HEK293 (cell line): ENCODE data around the gene ANKRD33.

Experiments used
- CTCF ChIA-PET: fragments of 350-600 bp; formaldehyde crosslinking; extraction: SDS; loops from one replicate; lab custom pipeline; 2021; ENCODE audit warnings: antibody characterized with exemption; lab: Yijun Ruan, JAX
- POLR2A ChIA-PET: fragments of 300-600 bp; formaldehyde crosslinking; extraction: SDS; loops from one replicate; lab custom pipeline; 2020; ENCODE audit warnings: antibody characterized with exemption, inconsistent platforms; lab: Yijun Ruan, JAX
- H3K27ac ChIP-seq: fragments of 200-500 bp; sonication (Bioruptor generic); 2 replicates; pipeline ENCODE4 v1.5.1; 2014; ENCODE audit warnings: low read depth, low read length, control low read depth, inconsistent platforms; ENCODE audit errors: extremely low read depth
- H3K36me3 ChIP-seq, 2 experiments: fragments of 200-500 bp in 1 of 2; sonication (Bioruptor generic) in 1 of 2; 1 replicate in 1 of 2; 2 replicates in 1 of 2; pipeline ENCODE4 v1.5.1; 2014 to 2017; ENCODE audit warnings: inconsistent platforms in 2 of 2, low read length in 2 of 2; ENCODE audit not compliant: control insufficient read depth in 2 of 2, insufficient read depth in 1 of 2
- H3K4me1 ChIP-seq: fragments of 200-500 bp; sonication (Bioruptor generic); 2 replicates; pipeline ENCODE4 v1.5.1; 2014; ENCODE audit warnings: mild to moderate bottlenecking, low read length, inconsistent platforms; ENCODE audit not compliant: control insufficient read depth, insufficient read depth
- H3K4me3 ChIP-seq: 2 replicates; pipeline ENCODE4 v1.5.1; 2011; ENCODE audit warnings: low read depth, mild to moderate bottlenecking, control low read depth, low read length, moderate library complexity
- H3K9me3 ChIP-seq: fragments of 200-500 bp; sonication (Bioruptor generic); 2 replicates; pipeline ENCODE4 v1.5.1; 2014; ENCODE audit warnings: low read depth, low read length, inconsistent platforms; ENCODE audit not compliant: control insufficient read depth, insufficient read depth
- INSM2 ChIP-seq: fragments of 450-650 bp; formaldehyde crosslinking; IDR thresholded peaks from 2 replicates; pipeline ENCODE4 v1.5.1; 2016; ENCODE audit warnings: missing biosample characterization, missing genetic modification characterization
- MZF1 ChIP-seq: fragments of 450-650 bp; formaldehyde crosslinking; IDR thresholded peaks from 2 replicates; pipeline ENCODE4 v1.5.1; 2017; ENCODE audit warnings: missing biosample characterization, missing genetic modification characterization, borderline replicate concordance
- OVOL3 ChIP-seq: fragments of 450-650 bp; formaldehyde crosslinking; IDR thresholded peaks from 2 replicates; pipeline ENCODE4 v1.5.1; 2016; ENCODE audit warnings: missing biosample characterization, missing genetic modification characterization
- REPIN1 ChIP-seq: fragments of 450-650 bp; formaldehyde crosslinking; IDR thresholded peaks from 2 replicates; pipeline ENCODE4 v1.5.1; 2017; ENCODE audit warnings: missing biosample characterization, missing genetic modification characterization, low read depth
- SP3 ChIP-seq: fragments of 450-650 bp; formaldehyde crosslinking; IDR thresholded peaks from 2 replicates; pipeline ENCODE4 v1.5.1; 2016; ENCODE audit warnings: missing biosample characterization, missing genetic modification characterization
- YY2 ChIP-seq: fragments of 450-650 bp; formaldehyde crosslinking; IDR thresholded peaks from 2 replicates; pipeline ENCODE4 v1.5.1; 2016; ENCODE audit warnings: missing biosample characterization, missing genetic modification characterization
- ZBTB10 ChIP-seq: fragments of 450-650 bp; formaldehyde crosslinking; IDR thresholded peaks from 2 replicates; pipeline ENCODE4 v1.5.1; 2016; ENCODE audit warnings: missing biosample characterization, missing genetic modification characterization
- ZFP41 ChIP-seq: fragments of 450-650 bp; formaldehyde crosslinking; IDR thresholded peaks from 2 replicates; pipeline ENCODE4 v1.5.1; 2016; ENCODE audit warnings: missing biosample characterization, missing genetic modification characterization, borderline replicate concordance
- ZNF10 ChIP-seq: fragments of 450-650 bp; formaldehyde crosslinking; IDR thresholded peaks from 2 replicates; pipeline ENCODE4 v1.5.1; 2017; ENCODE audit warnings: missing biosample characterization, missing genetic modification characterization
- ZNF169 ChIP-seq: fragments of 450-650 bp; formaldehyde crosslinking; IDR thresholded peaks from 2 replicates; pipeline ENCODE4 v1.5.1; 2016; ENCODE audit warnings: missing biosample characterization, missing genetic modification characterization
- ZNF248 ChIP-seq: fragments of 450-650 bp; formaldehyde crosslinking; IDR thresholded peaks from 2 replicates; pipeline ENCODE4 v1.5.1; 2017; ENCODE audit warnings: missing biosample characterization, missing genetic modification characterization
- ZNF341 ChIP-seq: fragments of 450-650 bp; formaldehyde crosslinking; IDR thresholded peaks from 2 replicates; pipeline ENCODE4; 2016; ENCODE audit warnings: low read depth, missing biosample characterization, missing genetic modification characterization
- ZNF350 ChIP-seq: fragments of 450-650 bp; formaldehyde crosslinking; IDR thresholded peaks from 2 replicates; pipeline ENCODE4 v1.5.0; 2017; ENCODE audit warnings: missing biosample characterization, mild to moderate bottlenecking, missing genetic modification characterization
- ZNF391 ChIP-seq: fragments of 450-650 bp; formaldehyde crosslinking; IDR thresholded peaks from 2 replicates; pipeline ENCODE4 v1.5.1; 2016; ENCODE audit warnings: low read depth, missing biosample characterization, missing genetic modification characterization, borderline replicate concordance
- ZNF394 ChIP-seq: fragments of 450-650 bp; formaldehyde crosslinking; IDR thresholded peaks from 2 replicates; pipeline ENCODE4 v1.5.1; 2016; ENCODE audit warnings: missing biosample characterization, missing genetic modification characterization, mild to moderate bottlenecking, moderate library complexity, borderline replicate concordance
- ZNF558 ChIP-seq: fragments of 450-650 bp; formaldehyde crosslinking; IDR thresholded peaks from 2 replicates; pipeline ENCODE4 v1.5.1; 2016; ENCODE audit warnings: missing biosample characterization, missing genetic modification characterization
- ZNF600 ChIP-seq: fragments of 450-650 bp; formaldehyde crosslinking; IDR thresholded peaks from 2 replicates; pipeline ENCODE4 v1.5.1; 2016; ENCODE audit warnings: missing biosample characterization, missing genetic modification characterization
- ZNF623 ChIP-seq: fragments of 450-650 bp; formaldehyde crosslinking; IDR thresholded peaks from 2 replicates; pipeline ENCODE4 v1.5.1; 2016; ENCODE audit warnings: missing biosample characterization, missing genetic modification characterization
- ZNF645 ChIP-seq: fragments of 450-650 bp; formaldehyde crosslinking; IDR thresholded peaks from 2 replicates; pipeline ENCODE4; 2016; ENCODE audit warnings: missing biosample characterization, missing genetic modification characterization
- ZNF692 ChIP-seq: fragments of 450-650 bp; formaldehyde crosslinking; IDR thresholded peaks from 2 replicates; pipeline ENCODE4 v1.5.1; 2016; ENCODE audit warnings: missing biosample characterization, missing genetic modification characterization
- ZNF76 ChIP-seq: fragments of 450-650 bp; formaldehyde crosslinking; IDR thresholded peaks from 2 replicates; pipeline ENCODE4; 2016; ENCODE audit warnings: low read depth, missing biosample characterization, missing genetic modification characterization, borderline replicate concordance
- ZNF785 ChIP-seq: fragments of 450-650 bp; formaldehyde crosslinking; IDR thresholded peaks from 2 replicates; pipeline ENCODE4 v1.5.1; 2016; ENCODE audit warnings: missing biosample characterization, missing genetic modification characterization

The ANKRD33 gene

DNA sequence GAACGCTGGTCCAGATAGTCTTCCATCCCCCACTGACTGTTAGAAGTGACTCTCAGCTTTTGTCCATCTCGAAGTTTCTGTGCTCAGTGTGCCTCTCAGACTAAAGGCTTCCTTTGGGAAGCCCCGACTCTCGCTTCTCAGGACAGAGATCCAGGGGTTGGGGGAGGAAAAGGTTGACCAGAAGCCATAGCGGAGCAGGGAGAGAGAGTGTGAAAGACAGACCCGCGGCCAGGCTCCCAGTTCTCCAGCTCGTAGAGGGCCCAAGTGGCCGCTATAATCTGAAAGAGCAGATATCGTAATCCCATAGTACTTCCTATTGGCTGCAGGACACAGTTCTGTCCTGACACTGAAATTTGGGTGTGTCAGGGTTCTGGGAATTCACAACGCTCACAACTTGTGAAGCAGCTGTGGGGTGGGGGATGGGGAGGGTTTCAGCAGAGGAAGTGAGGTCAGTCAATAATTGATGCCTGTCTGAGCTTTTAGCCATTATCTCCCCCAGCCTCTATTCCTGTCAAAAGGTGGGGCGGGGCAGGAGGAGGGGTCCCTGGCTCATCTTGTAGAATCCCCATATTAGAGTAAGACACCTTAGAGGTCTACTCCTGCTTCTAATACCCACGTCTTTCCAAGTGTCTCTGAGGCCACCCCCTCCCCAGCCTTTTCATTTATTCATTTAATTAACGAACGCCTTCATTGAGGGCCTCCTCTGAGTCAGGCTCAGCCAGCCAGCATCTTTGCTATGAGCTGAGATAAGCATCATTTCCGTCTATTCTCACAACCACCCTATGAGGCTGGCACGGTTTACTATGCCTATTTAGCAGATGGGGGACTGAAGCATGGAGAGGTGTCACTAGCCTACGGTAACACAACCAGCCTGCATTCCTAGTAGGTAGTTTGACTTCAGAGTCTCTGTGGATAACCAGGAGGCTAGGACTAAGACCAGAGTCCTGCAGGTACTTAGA lies 17.8 kb downstream of the ANKRD33 start (continued):
- TF ChIP-seq ZBTB10 (tag by site-specific recombination) (no peak), ZNF623 (no peak), SP3 (tag by site-specific recombination) (no peak), ZNF600 (no peak), MZF1 (tag by site-specific recombination) (no peak)

GRCh38 chr12:51906430-51907082 lies 18.7 kb downstream of the ANKRD33 start:
- peak; percentile 67 for TF ChIP-seq ZNF341 (tag by site-specific recombination)
- no peak for TF ChIP-seq ZNF169 (tag by site-specific recombination)
- TF ChIP-seq INSM2 (tag by site-specific recombination), result no peak
- ChIA-PET CTCF (interaction anchor here (0.8 to 2.4 kb wide), 5 partner anchors 12 to 119 kb away, joined by 3 to 10 read pairs (median 6); no protein-coding TSS in a partner anchor), POLR2A (no interaction called here)
- no peaks in the 10 kb centered on the region for H3K4me1 ChIP-seq
- H3K27ac ChIP-seq, result no peak overlapping the region
- H3K9me3 ChIP-seq, result no peaks in the 10 kb centered on the region
- no peak overlapping the region for H3K4me3 ChIP-seq
- no peaks in the 10 kb centered on the region for H3K36me3 ChIP-seq

GRCh38 chr12:51907083-51907855 lies 19.4 kb downstream of the ANKRD33 start, which contains the start of gene ACVRL1:
Gene ACVRL1, plus strand, starts transcription at chr12:51907504. Its CDS starts 4,971 bp downstream, at chr12:51912475.
- H3K4me3 ChIP-seq, result no peak within 1 kb of the TSS
- no peaks in the 10 kb centered on the region for H3K9me3 ChIP-seq
- H3K27ac ChIP-seq, result no peak within 1 kb of the TSS
- ChIA-PET POLR2A (no interaction called here), CTCF (no interaction called here)
- H3K36me3 ChIP-seq, result no peaks in the 10 kb centered on the region
- H3K4me1 ChIP-seq, result no peaks in the 10 kb centered on the region
- no peak for TF ChIP-seq ZNF692 (tag by site-specific recombination)
- TF ChIP-seq REPIN1 (tag by site-specific recombination), result no peak
- no peak for TF ChIP-seq ZFP41 (tag by site-specific recombination)
- no peak for TF ChIP-seq YY2
- no peak for TF ChIP-seq ZNF391 (tag by site-specific recombination)
- TF ChIP-seq OVOL3 (tag by site-specific recombination), result no peak
- TF ChIP-seq ZNF394 (tag by site-specific recombination), result no peak
- TF ChIP-seq ZNF10 (tag by site-specific recombination), result no peak
- no peak for TF ChIP-seq ZNF558 (tag by site-specific recombination)
- no peak for TF ChIP-seq ZNF248
- TF ChIP-seq ZNF350 (tag by site-specific recombination), result no peak
- no peak for TF ChIP-seq ZNF76 (tag by site-specific recombination)
- TF ChIP-seq ZNF645, result no peak
- no peak for TF ChIP-seq ZNF785
- TF ChIP-seq, all 188 proteins: peak for 0
